Endothelial cell of umbilical vein (primary cell): ENCODE measurements around the gene INCENP. TPM values are rescaled to one million over a fixed set of nuclear protein-coding genes. Genes with fewer than 3 reads are reported as not detected.
"Not testable (repeated sequence)": the region's sequence is repeated elsewhere in the genome, so short reads cannot be mapped to it uniquely, and the experiment has no call there.

Experiments used
- BruUV-seq: library from RNA; stranded (reverse); fragments of 400-500 nt; replicated peaks from 2 replicates; lab custom pipeline; 2021; lab: Mats Ljungman, UMichigan
- CTCF ChIA-PET: fragments of 300-600, 350-600 bp; sonication (Branson Sonifier 250); formaldehyde crosslinking; loops from one replicate; lab custom pipeline; 2021; ENCODE audit warnings: antibody characterized with exemption, inconsistent platforms; lab: Charles Lee
- POLR2A ChIA-PET: fragments of 300-600, 350-600 bp; sonication (Branson Sonifier 250); formaldehyde crosslinking; loops from one replicate; lab custom pipeline; 2021; ENCODE audit warnings: antibody characterized with exemption, inconsistent platforms; lab: Charles Lee
- DNase-seq: peaks from one replicate; pipeline ENCODE4 v3.0.0-alpha.2; 2011; ENCODE audit warnings: low read depth, low spot score
- FAIRE-seq: peaks from 2 replicates; lab custom pipeline; 2011; peaks lifted over from hg19 to GRCh38; lab: Jason Lieb, UNC
- H2AFZ ChIP-seq: 2 replicates; pipeline ENCODE4 v1.6.0; 2012; ENCODE audit warnings: low read depth, low read length, control low read depth, inconsistent platforms
- H3K27ac ChIP-seq: 2 replicates; pipeline ENCODE4 v1.5.1; 2011; ENCODE audit warnings: low read depth, mild to moderate bottlenecking, control low read depth, low read length, moderate library complexity; ENCODE audit not compliant: insufficient read depth
- H3K27me3 ChIP-seq, 2 experiments: 2 replicates each; pipeline versions ENCODE4 v1.6.0 to v1.6.1; 2011; ENCODE audit warnings: low read length in 2 of 2, mixed read lengths in 1 of 2; ENCODE audit not compliant: control insufficient read depth in 2 of 2, insufficient read depth in 2 of 2
- H3K36me3 ChIP-seq, 2 experiments: 2 replicates in 1 of 2; 3 replicates in 1 of 2; pipeline ENCODE4 v1.5.1; 2011; ENCODE audit warnings: low read length in 2 of 2, mild to moderate bottlenecking in 1 of 2, moderate library complexity in 1 of 2; ENCODE audit not compliant: control insufficient read depth in 2 of 2, insufficient read depth in 2 of 2; ENCODE audit errors: extremely low read depth in 1 of 2
- H3K4me1 ChIP-seq: 3 replicates; pipeline ENCODE4 v1.5.1; 2011; ENCODE audit warnings: mild to moderate bottlenecking, low read length; ENCODE audit not compliant: control insufficient read depth, insufficient read depth; ENCODE audit errors: extremely low read depth
- H3K4me2 ChIP-seq: 2 replicates; pipeline ENCODE4 v1.6.1; 2011; ENCODE audit warnings: low read length, control low read depth, mixed read lengths; ENCODE audit not compliant: insufficient read depth
- H3K4me3 ChIP-seq, 3 experiments: fragments of 200-600 bp in 1 of 3; sonication (generic), shearing (Covaris generic) in 1 of 3; replicated peaks in 1 of 3; 2 replicates each; pipeline ENCODE4 v1.5.1; 2011 to 2016; ENCODE audit warnings: control low read depth in 3 of 3, low read length in 3 of 3, mild to moderate bottlenecking in 2 of 3, inconsistent platforms in 1 of 3, low read depth in 1 of 3, moderate library complexity in 1 of 3; ENCODE audit not compliant: insufficient read depth in 1 of 3
- H3K79me2 ChIP-seq: 2 replicates; pipeline ENCODE4 v1.6.0; 2012; ENCODE audit warnings: low read length, inconsistent platforms; ENCODE audit not compliant: control insufficient read depth, insufficient read depth
- H3K9ac ChIP-seq: replicated peaks from 2 replicates; pipeline ENCODE3; 2011; ENCODE audit warnings: low read length, control low read depth; ENCODE audit not compliant: insufficient read depth; ENCODE audit errors: extremely low read depth
- H3K9me1 ChIP-seq: replicated peaks from 3 replicates; pipeline ENCODE4 v1.6.0; 2011; ENCODE audit warnings: mild to moderate bottlenecking, low read length; ENCODE audit not compliant: control insufficient read depth, insufficient read depth; ENCODE audit errors: extremely low read depth
- H3K9me3 ChIP-seq: replicated peaks from 2 replicates; pipeline ENCODE4 v1.5.1; 2012; ENCODE audit warnings: low read length, inconsistent platforms; ENCODE audit not compliant: control insufficient read depth, insufficient read depth
- H4K20me1 ChIP-seq: replicated peaks from 2 replicates; pipeline ENCODE3; 2011; ENCODE audit warnings: mild to moderate bottlenecking, low read length; ENCODE audit not compliant: control insufficient read depth, insufficient read depth; ENCODE audit errors: extremely low read depth
- CTCF ChIP-seq, 2 donors: IDR thresholded peaks; 1 replicate in 1 of 2; 2 replicates in 1 of 2; pipeline ENCODE4 v1.5.1; 2011; ENCODE audit warnings: low read length in 2 of 2, mild to moderate bottlenecking in 2 of 2, moderate library complexity in 2 of 2, control low read depth in 1 of 2, inconsistent platforms in 1 of 2, low read depth in 1 of 2; ENCODE audit not compliant: insufficient read depth in 1 of 2; ENCODE audit errors: extremely low read depth in 1 of 2
- EZH2 ChIP-seq: IDR thresholded peaks from 2 replicates; pipeline ENCODE4 v1.6.1; 2012; ENCODE audit warnings: borderline replicate concordance, low read depth, mild to moderate bottlenecking, moderate library complexity, low read length, inconsistent platforms; ENCODE audit not compliant: severe bottlenecking
- FOS ChIP-seq: IDR thresholded peaks from 2 replicates; pipeline ENCODE4 v1.6.1; 2011; ENCODE audit warnings: mild to moderate bottlenecking, low read length, moderate library complexity, borderline replicate concordance; ENCODE audit not compliant: insufficient read depth
- GATA2 ChIP-seq: IDR thresholded peaks from 2 replicates; pipeline ENCODE4 v1.7.0; 2011; ENCODE audit warnings: low read depth, mild to moderate bottlenecking, moderate library complexity, mixed read lengths, low read length; ENCODE audit not compliant: insufficient read length, insufficient read depth
- JUN ChIP-seq: IDR thresholded peaks from 2 replicates; pipeline ENCODE4 v1.6.1; 2011; ENCODE audit warnings: borderline replicate concordance, low read depth; ENCODE audit not compliant: insufficient read length, insufficient read depth
- MYC ChIP-seq: IDR thresholded peaks from one replicate; pipeline ENCODE4 v1.6.1; 2011; ENCODE audit warnings: mild to moderate bottlenecking, low read depth, low read length
- POLR2A ChIP-seq: IDR thresholded peaks from 2 replicates; pipeline ENCODE4 v1.6.1; 2012; ENCODE audit warnings: low read depth, mild to moderate bottlenecking, control low read depth, low read length
- POLR2AphosphoS5 ChIP-seq: IDR thresholded peaks from 2 replicates; pipeline ENCODE4 v1.6.1; 2012; ENCODE audit warnings: low read depth, mild to moderate bottlenecking, control low read depth, low read length, moderate library complexity; ENCODE audit not compliant: insufficient read depth
- dilution Hi-C: fragments of 300-500 bp; cut with MboI; formaldehyde crosslinking; loops from one replicate; pipeline ENCODE4 v1.15.0; 2019; ENCODE audit warnings: low sequenced_read_pairs; ENCODE audit not compliant: extremely low pct_ligation_motif_present
- intact Hi-C: fragments of 100-400 bp; cut with micrococcal nuclease; formaldehyde crosslinking; loops from one replicate; pipeline ENCODE4 v1.10.0; 2022
- polyA plus RNA-seq, 4 experiments: library from polyadenylated mRNA; depleted of rRNA in 3 of 4; stranded (reverse) in 3 of 4; unstranded in 1 of 4; fragments of >200 nt; gene quantifications; 2 replicates each; pipeline versions ENCODE4 v1.2.1 to v1.2.3, GENCODE V29; 2011 to 2012; ENCODE audit warnings: missing spikeins in 1 of 4
- total RNA-seq: library from RNA; stranded (reverse); gene quantifications from 2 replicates; pipeline ENCODE4 v1.2.3, GENCODE V29; 2021

INCENP gene
- total and polyA plus RNA-seq, 2 donors (not counting 3 experiments of a cell fraction or from before 2014, with no cell fraction given): 22.9 to 86.8 TPM

- Histone ChIP-seq H2AFZ (no peak overlapping the region), H3K9me3 (no peaks in the 10 kb centered on the region), H3K9me1 (no peaks in the 10 kb centered on the region), H3K36me3 (no peaks in the 10 kb centered on the region), H3K4me1 (no peaks in the 10 kb centered on the region), H3K79me2 (no peaks in the 10 kb centered on the region), H3K4me3 (no peak overlapping the region), H3K9ac (no peak overlapping the region), H3K4me2 (no peak overlapping the region), H4K20me1 (no peaks in the 10 kb centered on the region), H3K27me3 (peaks cover 17 to 31% of the 10 kb centered on the region in 2 experiments), H3K27ac (no peak overlapping the region)
- CTCF ChIA-PET: no interaction called here
- dilution Hi-C loops: no loop called here
- no peak for TF ChIP-seq POLR2AphosphoS5
- no peak for TF ChIP-seq FOS
- no peak for TF ChIP-seq POLR2A
- TF ChIP-seq MYC: no peak
- no peak for TF ChIP-seq GATA2
- TF ChIP-seq EZH2: no peak
- no peak for TF ChIP-seq JUN
- TF ChIP-seq CTCF (IDR thresholded peaks at IDR 0.05; ENCODE audit: extremely low read depth in 1 of 2, insufficient read depth in 1 of 2, low read depth in 1 of 2, low read length in 2 of 2): no peak
- POLR2A ChIA-PET: no interaction called here
- intact Hi-C loops: no loop called here
- DNase-seq (no peak), FAIRE-seq (no peak)
- BruUV-seq: no TSS peak
These were observed 72.1 kb downstream of the INCENP start for GRCh38 chr11:62195945-62196344.

DNA sequence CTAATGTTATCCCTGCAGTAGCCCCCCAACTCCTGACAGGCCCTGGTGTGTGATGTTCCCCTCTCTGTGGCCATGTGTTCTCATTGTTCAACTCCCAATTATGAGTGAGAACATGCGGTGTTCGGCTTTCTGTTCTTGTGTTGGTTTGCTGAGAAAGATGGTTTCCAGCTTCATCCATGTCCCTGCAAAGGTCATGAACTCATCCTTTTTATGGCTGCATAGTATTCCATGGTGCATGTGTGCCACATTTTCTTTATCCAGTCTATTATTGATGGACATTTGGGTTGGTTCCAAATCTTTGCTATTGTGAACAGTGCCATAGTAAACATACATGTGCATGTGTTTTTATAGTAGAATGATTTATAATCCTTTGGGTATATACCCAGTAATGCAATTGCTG is 73.6 kb downstream of the INCENP start:
- BruUV-seq, CTCF ChIA-PET: not testable (repeated sequence)

More for the DNA sequence above, 73.6 kb downstream of the INCENP start:
- H3K4me2 ChIP-seq, H3K27ac ChIP-seq, H3K4me1 ChIP-seq, H3K4me3 ChIP-seq, FAIRE-seq, H2AFZ ChIP-seq, dilution Hi-C loops, H3K9me1 ChIP-seq, DNase-seq, POLR2A ChIA-PET, intact Hi-C loops, H3K9me3 ChIP-seq, H3K9ac ChIP-seq, H3K79me2 ChIP-seq, H4K20me1 ChIP-seq, H3K36me3 ChIP-seq: not testable (repeated sequence)
- H3K27me3 ChIP-seq: peaks cover 14 to 31% of the 10 kb centered on the region in 2 experiments
